ENCODE results near the gene SRCIN1.

The SRCIN1 gene

DNA sequence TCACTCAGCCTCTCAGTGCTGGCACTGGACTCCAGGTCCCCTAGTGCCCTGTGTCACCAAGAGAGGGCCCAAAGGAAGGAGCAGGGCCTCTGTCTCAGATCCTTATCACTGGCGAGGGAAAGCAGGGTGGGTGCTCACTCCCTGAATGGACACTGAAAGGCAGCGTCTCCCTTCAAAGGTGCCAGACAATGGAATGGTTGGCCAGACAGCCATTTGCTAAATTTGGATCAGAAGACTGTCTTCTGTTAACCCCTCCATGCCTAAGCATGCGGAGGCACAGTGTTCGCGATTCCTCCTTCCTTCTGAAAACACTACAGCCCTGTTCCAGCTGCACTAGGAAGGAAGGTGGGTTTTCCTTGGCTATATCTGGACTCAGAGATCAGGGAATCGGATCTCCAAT, 48.4 kb downstream of the SRCIN1 start:
- DNase-seq (ENCODE audit: low read depth, low spot score): no peak
- CTCF ChIA-PET: interaction anchor here (0.5 to 15.2 kb wide), 36 partner anchors 10 to 719 kb away, joined by 3 to 310 read pairs (median 6); partner anchors contain the start of genes EPOP and SRCIN1
- POLR2A ChIA-PET: no interaction called here

GRCh38 chr17:38556239-38556638, 49.5 kb downstream of the SRCIN1 start:
- no peak for DNase-seq (ENCODE audit: low read depth, low spot score)
- TF ChIP-seq, protein P1, sequence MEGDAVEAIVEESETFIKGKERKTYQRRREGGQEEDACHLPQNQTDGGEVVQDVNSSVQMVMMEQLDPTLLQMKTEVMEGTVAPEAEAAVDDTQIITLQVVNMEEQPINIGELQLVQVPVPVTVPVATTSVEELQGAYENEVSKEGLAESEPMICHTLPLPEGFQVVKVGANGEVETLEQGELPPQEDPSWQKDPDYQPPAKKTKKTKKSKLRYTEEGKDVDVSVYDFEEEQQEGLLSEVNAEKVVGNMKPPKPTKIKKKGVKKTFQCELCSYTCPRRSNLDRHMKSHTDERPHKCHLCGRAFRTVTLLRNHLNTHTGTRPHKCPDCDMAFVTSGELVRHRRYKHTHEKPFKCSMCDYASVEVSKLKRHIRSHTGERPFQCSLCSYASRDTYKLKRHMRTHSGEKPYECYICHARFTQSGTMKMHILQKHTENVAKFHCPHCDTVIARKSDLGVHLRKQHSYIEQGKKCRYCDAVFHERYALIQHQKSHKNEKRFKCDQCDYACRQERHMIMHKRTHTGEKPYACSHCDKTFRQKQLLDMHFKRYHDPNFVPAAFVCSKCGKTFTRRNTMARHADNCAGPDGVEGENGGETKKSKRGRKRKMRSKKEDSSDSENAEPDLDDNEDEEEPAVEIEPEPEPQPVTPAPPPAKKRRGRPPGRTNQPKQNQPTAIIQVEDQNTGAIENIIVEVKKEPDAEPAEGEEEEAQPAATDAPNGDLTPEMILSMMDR (IDR thresholded peaks at IDR 0.05; ENCODE audit: insufficient read depth, low read length, missing control alignments): no peak
- H3K4me3 ChIP-seq (ENCODE audit: low read depth, low read length): no peak overlapping the region
- ChIA-PET CTCF (interaction anchor here (1.0 to 15.2 kb wide), 11 partner anchors 10 to 130 kb away, joined by 3 to 310 read pairs (median 6); no protein-coding TSS in a partner anchor), POLR2A (no interaction called here)

More for the DNA sequence above, 48.4 kb downstream of the SRCIN1 start:
- TF ChIP-seq, protein P1 (IDR thresholded peaks at IDR 0.05; ENCODE audit: insufficient read depth, low read length, missing control alignments): no peak
- H3K4me3 ChIP-seq (ENCODE audit: low read depth, low read length): no peak overlapping the region

GRCh38 chr17:38554430-38555350, 51.1 kb downstream of the SRCIN1 start:
- DNase-seq (ENCODE audit: low read depth, low spot score): no peak
- ChIA-PET POLR2A (no interaction called here), CTCF (interaction anchor here (0.8 to 15.2 kb wide), 12 partner anchors 11 to 131 kb away, joined by 3 to 310 read pairs (median 5); no protein-coding TSS in a partner anchor)
- TF ChIP-seq, protein P1 (IDR thresholded peaks at IDR 0.05; ENCODE audit: insufficient read depth, low read length, missing control alignments): no peak
- no peak overlapping the region for H3K4me3 ChIP-seq (ENCODE audit: low read depth, low read length)

DNA sequence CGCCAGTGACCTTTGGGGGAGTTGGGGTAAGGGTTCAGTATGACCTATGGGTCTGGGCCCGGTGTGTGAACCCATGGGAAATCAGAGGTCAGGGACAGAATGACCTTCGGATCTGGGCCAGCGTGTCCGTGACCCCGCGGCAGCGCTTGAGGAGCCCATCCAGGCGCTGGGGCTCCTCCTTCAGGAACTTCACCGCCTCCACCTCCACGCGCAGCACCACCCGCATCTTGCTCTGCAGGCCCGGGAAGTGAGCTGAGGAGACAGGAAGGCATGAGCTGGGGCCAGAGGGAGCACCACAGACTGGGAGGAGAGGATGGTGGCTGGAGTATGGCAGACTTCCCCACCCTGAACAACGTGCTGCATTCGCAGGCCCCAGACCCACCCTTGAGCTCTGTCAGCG, 53.4 kb downstream of the SRCIN1 start:
- H3K4me3 ChIP-seq (ENCODE audit: low read depth, low read length): no peak overlapping the region
- DNase-seq (ENCODE audit: low read depth, low spot score): no peak
- TF ChIP-seq, protein P1 (IDR thresholded peaks at IDR 0.05; ENCODE audit: insufficient read depth, low read length, missing control alignments): no peak
- ChIA-PET POLR2A (no interaction called here), CTCF (interaction anchor here (1.1 to 15.2 kb wide), 3 partner anchors 9 to 112 kb away, joined by 3 to 310 read pairs (median 202); no protein-coding TSS in a partner anchor)

- POLR2A ChIA-PET: no interaction called here
Observed at GRCh38 chr17:38551121-38551520, 54.6 kb downstream of the SRCIN1 start.

More at GRCh38 chr17:38551121-38551520, 54.6 kb downstream of the SRCIN1 start:
- no peak overlapping the region for H3K4me3 ChIP-seq (ENCODE audit: low read depth, low read length)
- no peak for DNase-seq (ENCODE audit: low read depth, low spot score)
- CTCF ChIA-PET: interaction anchor here (1.1 to 18.9 kb wide), 6 partner anchors 4 to 113 kb away, joined by 3 to 310 read pairs (median 102); no protein-coding TSS in a partner anchor
- TF ChIP-seq, protein P1 (IDR thresholded peaks at IDR 0.05; ENCODE audit: insufficient read depth, low read length, missing control alignments): no peak
